PFSK-1 (cell line): ENCODE results near the gene TRHDE.

Source experiments
- FOXP2 ChIP-seq: optimal IDR thresholded peaks from 2 replicates; pipeline ENCODE3; 2011; ENCODE audit warnings: borderline replicate concordance, control low read depth, inconsistent platforms; ENCODE audit not compliant: insufficient read depth; ENCODE audit errors: extremely low read length, extremely low read depth
- POLR2AphosphoS5 ChIP-seq: IDR thresholded peaks from 2 replicates; pipeline ENCODE4 v1.6.1; 2012; ENCODE audit warnings: low read depth, mild to moderate bottlenecking, control low read depth, low read length, moderate library complexity
- SIN3A ChIP-seq: IDR thresholded peaks from 2 replicates; pipeline ENCODE4 v1.6.1; 2012; ENCODE audit warnings: mild to moderate bottlenecking, low read length, moderate library complexity, borderline replicate concordance; ENCODE audit not compliant: insufficient read depth
- TAF1 ChIP-seq: IDR thresholded peaks from 2 replicates; pipeline ENCODE4 v1.6.1; 2012; ENCODE audit warnings: low read length, control low read depth, borderline replicate concordance; ENCODE audit not compliant: insufficient read depth
- TF ChIP-seq, protein P1 (sequence below), 2 experiments: IDR thresholded peaks; 2 replicates each; pipeline versions ENCODE4 v1.6.1 to v1.8.0; 2011 to 2012; ENCODE audit warnings: low read depth in 2 of 2, low read length in 2 of 2, control low read depth in 1 of 2, inconsistent platforms in 1 of 2, mild to moderate bottlenecking in 1 of 2, moderate library complexity in 1 of 2; ENCODE audit not compliant: insufficient read depth in 1 of 2

TRHDE gene

GRCh38 chr12:72491426-72491825 lies 219.3 kb downstream of the TRHDE start:
- no peak for TF ChIP-seq POLR2AphosphoS5
- TF ChIP-seq, protein P1, sequence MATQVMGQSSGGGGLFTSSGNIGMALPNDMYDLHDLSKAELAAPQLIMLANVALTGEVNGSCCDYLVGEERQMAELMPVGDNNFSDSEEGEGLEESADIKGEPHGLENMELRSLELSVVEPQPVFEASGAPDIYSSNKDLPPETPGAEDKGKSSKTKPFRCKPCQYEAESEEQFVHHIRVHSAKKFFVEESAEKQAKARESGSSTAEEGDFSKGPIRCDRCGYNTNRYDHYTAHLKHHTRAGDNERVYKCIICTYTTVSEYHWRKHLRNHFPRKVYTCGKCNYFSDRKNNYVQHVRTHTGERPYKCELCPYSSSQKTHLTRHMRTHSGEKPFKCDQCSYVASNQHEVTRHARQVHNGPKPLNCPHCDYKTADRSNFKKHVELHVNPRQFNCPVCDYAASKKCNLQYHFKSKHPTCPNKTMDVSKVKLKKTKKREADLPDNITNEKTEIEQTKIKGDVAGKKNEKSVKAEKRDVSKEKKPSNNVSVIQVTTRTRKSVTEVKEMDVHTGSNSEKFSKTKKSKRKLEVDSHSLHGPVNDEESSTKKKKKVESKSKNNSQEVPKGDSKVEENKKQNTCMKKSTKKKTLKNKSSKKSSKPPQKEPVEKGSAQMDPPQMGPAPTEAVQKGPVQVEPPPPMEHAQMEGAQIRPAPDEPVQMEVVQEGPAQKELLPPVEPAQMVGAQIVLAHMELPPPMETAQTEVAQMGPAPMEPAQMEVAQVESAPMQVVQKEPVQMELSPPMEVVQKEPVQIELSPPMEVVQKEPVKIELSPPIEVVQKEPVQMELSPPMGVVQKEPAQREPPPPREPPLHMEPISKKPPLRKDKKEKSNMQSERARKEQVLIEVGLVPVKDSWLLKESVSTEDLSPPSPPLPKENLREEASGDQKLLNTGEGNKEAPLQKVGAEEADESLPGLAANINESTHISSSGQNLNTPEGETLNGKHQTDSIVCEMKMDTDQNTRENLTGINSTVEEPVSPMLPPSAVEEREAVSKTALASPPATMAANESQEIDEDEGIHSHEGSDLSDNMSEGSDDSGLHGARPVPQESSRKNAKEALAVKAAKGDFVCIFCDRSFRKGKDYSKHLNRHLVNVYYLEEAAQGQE (IDR thresholded peaks at IDR 0.05; ENCODE audit: insufficient read depth in 1 of 2, low read depth in 2 of 2, low read length in 2 of 2) = no peak
- TF ChIP-seq SIN3A = no peak
- no peak for TF ChIP-seq FOXP2
- TF ChIP-seq TAF1 = no peak

GRCh38 chr12:72493407-72493806 lies 221.2 kb downstream of the TRHDE start:
- TF ChIP-seq TAF1 = no peak
- TF ChIP-seq FOXP2 = no peak
- no peak for TF ChIP-seq POLR2AphosphoS5

DNA sequence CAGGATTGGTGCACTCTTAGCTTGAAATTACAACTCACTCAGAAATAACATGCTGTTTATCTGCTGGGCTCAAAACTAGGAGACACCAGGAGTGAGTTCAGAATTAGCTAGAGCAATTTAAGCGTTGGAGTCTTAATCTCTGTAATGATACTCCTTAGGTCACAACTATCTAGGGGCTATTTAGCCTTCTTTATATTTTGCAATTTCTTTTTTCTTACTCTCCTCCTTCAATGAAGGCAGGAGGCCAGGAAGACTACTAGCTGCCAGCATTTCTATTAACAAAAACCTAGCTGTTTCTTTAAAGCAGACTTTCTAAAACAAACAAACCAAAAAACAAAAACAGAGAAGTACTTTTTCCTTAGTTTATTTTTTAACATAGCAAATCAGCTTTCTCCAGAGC lies 226.2 kb downstream of the TRHDE start:
- no peak for TF ChIP-seq SIN3A
- no peak for TF ChIP-seq TAF1
- no peak for TF ChIP-seq POLR2AphosphoS5
- TF ChIP-seq, protein P1 (IDR thresholded peaks at IDR 0.05; ENCODE audit: insufficient read depth in 1 of 2, low read depth in 2 of 2, low read length in 2 of 2) = no peak
- TF ChIP-seq FOXP2 = no peak

- TF ChIP-seq TAF1 (no peak), FOXP2 (no peak), POLR2AphosphoS5 (no peak), SIN3A (no peak)
- TF ChIP-seq, protein P1 (IDR thresholded peaks at IDR 0.05; ENCODE audit: insufficient read depth in 1 of 2, low read depth in 2 of 2, low read length in 2 of 2) = no peak
Observed at GRCh38 chr12:72499244-72499643, 227.1 kb downstream of the TRHDE start.

DNA sequence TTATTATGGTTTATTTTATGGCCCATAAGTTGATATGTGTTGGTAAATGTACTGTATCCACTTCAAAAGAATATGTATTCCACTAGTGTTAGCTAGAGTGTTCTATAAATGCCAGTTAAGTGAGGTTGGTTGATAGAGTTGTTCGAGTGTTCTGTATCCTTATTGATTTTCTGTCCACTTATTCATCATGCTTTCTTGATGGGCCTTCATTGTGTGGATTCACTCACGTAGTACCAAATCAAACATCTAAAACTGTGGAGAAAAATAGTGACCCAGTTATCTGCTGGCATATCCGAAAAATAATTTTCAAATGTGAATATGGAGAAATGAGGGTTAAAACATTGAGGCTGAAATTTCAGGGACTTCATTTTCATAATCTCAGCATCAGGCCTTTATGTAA lies 230.4 kb downstream of the TRHDE start:
- no peak for TF ChIP-seq SIN3A
- no peak for TF ChIP-seq FOXP2
- TF ChIP-seq, protein P1 (IDR thresholded peaks at IDR 0.05; ENCODE audit: insufficient read depth in 1 of 2, low read depth in 2 of 2, low read length in 2 of 2) = no peak
- no peak for TF ChIP-seq TAF1
- TF ChIP-seq POLR2AphosphoS5 = no peak
